Measurements from ENCODE around the gene FOXO6. TPM values are rescaled to one million over a fixed set of nuclear protein-coding genes. Genes with fewer than 3 reads are reported as not detected.

The FOXO6 gene
- total and polyA plus RNA-seq, 2 of the 13 experiments (the other 11 are each of a cell fraction or from before 2014, with no cell fraction given): 0.13 TPM; not detected in 1

- 35% methylated on average over 2 of the region's 2 CpGs for WGBS (ENCODE audit: low lambda C conversion rate)
- POLR2A ChIA-PET: no interaction called here
- TF ChIP-seq NFYB (CRISPR knock-in tag; IDR thresholded peaks at IDR 0.05): no peak
- no peak for TF ChIP-seq FOXJ3 (CRISPR knock-in tag; IDR thresholded peaks at IDR 0.05; ENCODE audit: borderline replicate concordance)
- TF ChIP-seq KDM5B (CRISPR knock-in tag; IDR thresholded peaks at IDR 0.05; ENCODE audit: borderline replicate concordance): no peak
- TF ChIP-seq CREM (IDR thresholded peaks at IDR 0.05): no peak
- no peak for TF ChIP-seq CREM (CRISPR knock-in tag; IDR thresholded peaks at IDR 0.05)
- TF ChIP-seq ZNF704 (CRISPR knock-in tag; IDR thresholded peaks at IDR 0.05; ENCODE audit: borderline replicate concordance): no peak
- TF ChIP-seq NFATC3 (CRISPR knock-in tag; IDR thresholded peaks at IDR 0.05): no peak
- TF ChIP-seq KLF15 (CRISPR knock-in tag; IDR thresholded peaks at IDR 0.05; ENCODE audit: borderline replicate concordance): no peak
- no peak for TF ChIP-seq IRF9 (CRISPR knock-in tag; IDR thresholded peaks at IDR 0.05; ENCODE audit: borderline replicate concordance)
- no peak for TF ChIP-seq ZNF569 (CRISPR knock-in tag; IDR thresholded peaks at IDR 0.05; ENCODE audit: borderline replicate concordance)
- TF ChIP-seq SOX13 (IDR thresholded peaks at IDR 0.05): no peak
- no peak for TF ChIP-seq SOX13 (CRISPR knock-in tag; conservative IDR thresholded peaks at IDR 0.05 in 1 of 2, IDR thresholded peaks at IDR 0.05 in 1 of 2)
- TF ChIP-seq ZNF577 (CRISPR knock-in tag; IDR thresholded peaks at IDR 0.05; ENCODE audit: borderline replicate concordance, low read depth): no peak
- TF ChIP-seq TEF (CRISPR knock-in tag; IDR thresholded peaks at IDR 0.05): no peak
- no peak for TF ChIP-seq GZF1 (CRISPR knock-in tag; IDR thresholded peaks at IDR 0.05)
- no peak for TF ChIP-seq LBX2 (CRISPR knock-in tag; IDR thresholded peaks at IDR 0.05; ENCODE audit: borderline replicate concordance)
- TF ChIP-seq HMGXB3 (CRISPR knock-in tag; IDR thresholded peaks at IDR 0.05; ENCODE audit: borderline replicate concordance): no peak
These were observed 42.0 kb upstream of the FOXO6 start for GRCh38 chr1:41319106-41319755.

More at GRCh38 chr1:41319106-41319755, 42.0 kb upstream of the FOXO6 start:
- ATAC-seq: no peak
- Histone ChIP-seq H3K9me3 (ENCODE audit: low read length) (no peaks in the 10 kb centered on the region), H3K4me2 (ENCODE audit: low read depth, low read length) (no peak overlapping the region), H3K36me3 (replicated peaks in 1 of 2; ENCODE audit: control insufficient read depth in 1 of 2, insufficient read depth in 2 of 2, low read length in 2 of 2) (no peaks in the 10 kb centered on the region), H3K4me3 (replicated peaks in 1 of 3; ENCODE audit: insufficient read depth in 1 of 3, low read depth in 2 of 3, low read length in 3 of 3) (no peak overlapping the region), H3K27ac (ENCODE audit: extremely low read length, insufficient read depth, low read length) (no peak overlapping the region), H3K4me1 (ENCODE audit: insufficient read depth, low read length) (peaks cover 8% of the 10 kb centered on the region), H3K79me2 (ENCODE audit: insufficient read depth, low read length) (no peaks in the 10 kb centered on the region), H2AFZ (ENCODE audit: low read length) (no peak overlapping the region), H3K27me3 (ENCODE audit: control insufficient read depth in 1 of 2, insufficient read depth in 2 of 2, low read length in 2 of 2) (peaks cover 0 to 4% of the 10 kb centered on the region in 2 experiments; a peak in 2 of 5 replicates), H4K20me1 (ENCODE audit: insufficient read depth, low read length) (no peaks in the 10 kb centered on the region), H3K9ac (ENCODE audit: insufficient read depth, low read depth, low read length) (no peak overlapping the region)
- intact Hi-C loops (cut with micrococcal nuclease; ENCODE audit: unreplicated experiment): no loop called here
- no TSS peak for BruUV-seq (replicated peaks)
- FAIRE-seq: no peak
- CTCF ChIA-PET (ENCODE audit: low intra/inter-chr PET ratio, low total read pairs): no interaction called here
- in situ Hi-C loops (cut with HindIII; ENCODE audit: extremely low pct_ligation_motif_present, low pct_unique_long_range_greater_than_20kb): no loop called here
- DNase-seq (ENCODE audit: low spot score): no peak

Measured in HepG2 (cell line).